ENCODE measurements around the gene SDR42E1.

- TF ChIP-seq CTCF (IDR thresholded peaks at IDR 0.05), result no peak
- no peak for TF ChIP-seq POLR2A (IDR thresholded peaks at IDR 0.05)
These were observed 48.1 kb upstream of the SDR42E1 start for GRCh38 chr16:82059161-82059982.
